ENCODE data around the gene TRIM2. TPM values are rescaled to one million over a fixed set of nuclear protein-coding genes. Genes with fewer than 3 reads are reported as not detected.

TRIM2 gene
- total RNA-seq, 1 experiment from 2014 or later: 18.9 TPM

GRCh38 chr4:153174821-153175567, 29.2 kb upstream of the TRIM2 start:
- Histone ChIP-seq H3K4me2 (ENCODE audit: low read length) (no peak overlapping the region), H2AFZ (ENCODE audit: low read length) (no peak overlapping the region), H4K20me1 (ENCODE audit: low read length) (no peaks in the 10 kb centered on the region), H3K27ac (ENCODE audit: low read length) (no peak overlapping the region), H3K79me2 (ENCODE audit: low read length) (no peaks in the 10 kb centered on the region), H3K9me3 (ENCODE audit: low read length) (no peaks in the 10 kb centered on the region), H3K9ac (ENCODE audit: low read length) (no peak overlapping the region), H3K36me3 (ENCODE audit: low read depth, low read length) (no peaks in the 10 kb centered on the region), H3K4me1 (ENCODE audit: insufficient read depth, low read length) (no peaks in the 10 kb centered on the region), H3F3A (ENCODE audit: low read length, unreplicated experiment) (no peaks in the 10 kb centered on the region), H3K4me3 (ENCODE audit: low read length) (no peak overlapping the region), H3K27me3 (ENCODE audit: low read length) (no peaks in the 10 kb centered on the region), H3K9me2 (replicated peaks; ENCODE audit: low read length) (no peaks in the 10 kb centered on the region)
- no peak for ATAC-seq
- intact Hi-C loops (cut with micrococcal nuclease): no loop called here
- no peak for DNase-seq
- ChIA-PET POLR2A (ENCODE audit: unreplicated experiment) (no interaction called here), CTCF (no interaction called here)
- no TSS peak for BruUV-seq (replicated peaks)
- TF ChIP-seq EZH2phosphoT487 (IDR thresholded peaks at IDR 0.05; ENCODE audit: borderline replicate concordance, low read length) (no peak), EZH2 (IDR thresholded peaks at IDR 0.05; ENCODE audit: low read length, unreplicated experiment) (no peak), CTCF (conservative IDR thresholded peaks at IDR 0.05; ENCODE audit: low read depth, low read length) (no peak)

- H3K79me2 ChIP-seq (ENCODE audit: low read length): no peaks in the 10 kb centered on the region
- H3K27ac ChIP-seq (ENCODE audit: low read length): no peak overlapping the region
- H2AFZ ChIP-seq (ENCODE audit: low read length): no peak overlapping the region
- no peak overlapping the region for H3K9ac ChIP-seq (ENCODE audit: low read length)
- H3K27me3 ChIP-seq (ENCODE audit: low read length): no peaks in the 10 kb centered on the region
- no peaks in the 10 kb centered on the region for H3F3A ChIP-seq (ENCODE audit: low read length, unreplicated experiment)
- H4K20me1 ChIP-seq (ENCODE audit: low read length): no peaks in the 10 kb centered on the region
- ATAC-seq (no peak), DNase-seq (no peak)
- H3K36me3 ChIP-seq (ENCODE audit: low read depth, low read length): no peaks in the 10 kb centered on the region
- no peak for TF ChIP-seq EZH2phosphoT487 (IDR thresholded peaks at IDR 0.05; ENCODE audit: borderline replicate concordance, low read length)
- no peak for TF ChIP-seq CTCF (conservative IDR thresholded peaks at IDR 0.05; ENCODE audit: low read depth, low read length)
- no peak for TF ChIP-seq EZH2 (IDR thresholded peaks at IDR 0.05; ENCODE audit: low read length, unreplicated experiment)
- no TSS peak for BruUV-seq (replicated peaks)
- no peak overlapping the region for H3K4me3 ChIP-seq (ENCODE audit: low read length)
- H3K4me1 ChIP-seq (ENCODE audit: insufficient read depth, low read length): peaks cover 10% of the 10 kb centered on the region
- H3K9me2 ChIP-seq (replicated peaks; ENCODE audit: low read length): no peaks in the 10 kb centered on the region
- no peaks in the 10 kb centered on the region for H3K9me3 ChIP-seq (ENCODE audit: low read length)
- intact Hi-C loops (cut with micrococcal nuclease): no loop called here
- no peak overlapping the region for H3K4me2 ChIP-seq (ENCODE audit: low read length)
- ChIA-PET POLR2A (ENCODE audit: unreplicated experiment) (no interaction called here), CTCF (no interaction called here)
Measured at GRCh38 chr4:153176938-153177337, 27.3 kb upstream of the TRIM2 start.

GRCh38 chr4:153177841-153178240, 26.4 kb upstream of the TRIM2 start:
- Histone ChIP-seq H3K4me2 (ENCODE audit: low read length) (no peak overlapping the region), H3K79me2 (ENCODE audit: low read length) (no peaks in the 10 kb centered on the region), H2AFZ (ENCODE audit: low read length) (no peak overlapping the region), H3F3A (ENCODE audit: low read length, unreplicated experiment) (no peaks in the 10 kb centered on the region), H3K9ac (ENCODE audit: low read length) (no peak overlapping the region), H3K4me1 (ENCODE audit: insufficient read depth, low read length) (peaks cover 11% of the 10 kb centered on the region), H3K9me3 (ENCODE audit: low read length) (no peaks in the 10 kb centered on the region), H3K27me3 (ENCODE audit: low read length) (no peaks in the 10 kb centered on the region), H3K27ac (ENCODE audit: low read length) (no peak overlapping the region), H3K4me3 (ENCODE audit: low read length) (no peak overlapping the region), H3K36me3 (ENCODE audit: low read depth, low read length) (no peaks in the 10 kb centered on the region), H4K20me1 (ENCODE audit: low read length) (no peaks in the 10 kb centered on the region), H3K9me2 (replicated peaks; ENCODE audit: low read length) (no peaks in the 10 kb centered on the region)
- TF ChIP-seq CTCF (conservative IDR thresholded peaks at IDR 0.05; ENCODE audit: low read depth, low read length) (no peak), EZH2 (IDR thresholded peaks at IDR 0.05; ENCODE audit: low read length, unreplicated experiment) (no peak), EZH2phosphoT487 (IDR thresholded peaks at IDR 0.05; ENCODE audit: borderline replicate concordance, low read length) (no peak)
- ATAC-seq (no peak), DNase-seq (no peak)
- no TSS peak for BruUV-seq (replicated peaks)
- CTCF ChIA-PET: no interaction called here
- intact Hi-C loops (cut with micrococcal nuclease): no loop called here
- POLR2A ChIA-PET (ENCODE audit: unreplicated experiment): no interaction called here

Data from PC-3 (cell line).